HepG2 (cell line): ENCODE measurements around the gene ARL16. TPM values are rescaled to one million over a fixed set of nuclear protein-coding genes. Genes with fewer than 3 reads are reported as not detected.

Experiments used
- AGO2 ChIP-seq: fragments of 200-400 bp; formaldehyde crosslinking; optimal IDR thresholded peaks from 2 replicates; pipeline ENCODE3; 2017; ENCODE audit warnings: mild to moderate bottlenecking, low read depth, low read length, moderate library complexity
- BCL3 ChIP-seq: sonication (generic); formaldehyde crosslinking; IDR thresholded peaks from 2 replicates; pipeline ENCODE4 v1.5.1; 2020; ENCODE audit warnings: mild to moderate bottlenecking, missing genetic modification reagents, moderate library complexity
- BCLAF1 ChIP-seq: fragments of 450-650 bp; IDR thresholded peaks from 2 replicates; pipeline ENCODE4 v1.6.1; 2017; ENCODE audit warnings: mild to moderate bottlenecking
- FOXC1 ChIP-seq: sonication (generic); formaldehyde crosslinking; IDR thresholded peaks from 2 replicates; pipeline ENCODE4 v1.8.0; 2022; ENCODE audit warnings: mild to moderate bottlenecking, missing genetic modification reagents, borderline replicate concordance
- FOXK1 ChIP-seq: sonication (generic); formaldehyde crosslinking; IDR thresholded peaks from 2 replicates; pipeline ENCODE4 v1.4.0; 2020; ENCODE audit warnings: low read depth, missing genetic modification reagents, borderline replicate concordance
- IRF2 ChIP-seq: IDR thresholded peaks from 2 replicates; pipeline ENCODE4 v1.6.1; 2018; ENCODE audit warnings: missing genetic modification reagents, missing compliant biosample characterization
- JDP2 ChIP-seq: sonication (generic); formaldehyde crosslinking; IDR thresholded peaks from 2 replicates; pipeline ENCODE4 v1.8.1; 2022; ENCODE audit warnings: missing genetic modification reagents, borderline replicate concordance
- KDM5B ChIP-seq: sonication (generic); formaldehyde crosslinking; IDR thresholded peaks from 2 replicates; pipeline ENCODE4 v1.4.0; 2020; ENCODE audit warnings: missing genetic modification reagents, mild to moderate bottlenecking, borderline replicate concordance
- MXD4 ChIP-seq: IDR thresholded peaks from 2 replicates; pipeline ENCODE4 v1.6.1; 2016; ENCODE audit warnings: mild to moderate bottlenecking, missing biosample characterization, missing genetic modification reagents
- PHB2 ChIP-seq: fragments of 450-650 bp; IDR thresholded peaks from 2 replicates; pipeline ENCODE4 v1.6.1; 2018; ENCODE audit not compliant: partially characterized antibody
- RARG ChIP-seq: sonication (generic); formaldehyde crosslinking; IDR thresholded peaks from 2 replicates; pipeline ENCODE4 v1.4.0; 2020; ENCODE audit warnings: low read depth, mild to moderate bottlenecking, missing genetic modification reagents
- TEAD3 ChIP-seq: optimal IDR thresholded peaks from 2 replicates; pipeline ENCODE3; 2016; ENCODE audit warnings: borderline replicate concordance
- ZFP90 ChIP-seq: sonication (generic); formaldehyde crosslinking; IDR thresholded peaks from 2 replicates; pipeline ENCODE4 v1.8.0; 2022; ENCODE audit warnings: missing genetic modification reagents, mild to moderate bottlenecking, inconsistent platforms, borderline replicate concordance
- ZNF44 ChIP-seq: sonication (generic); formaldehyde crosslinking; IDR thresholded peaks from 2 replicates; pipeline ENCODE4 v1.5.1; 2020; ENCODE audit warnings: mild to moderate bottlenecking, missing genetic modification reagents
- ZNF761 ChIP-seq: sonication (generic); formaldehyde crosslinking; conservative IDR thresholded peaks from 2 replicates; pipeline ENCODE4 v1.4.0; 2020; ENCODE audit warnings: mild to moderate bottlenecking, missing genetic modification reagents
- ZNF883 ChIP-seq: sonication (generic); formaldehyde crosslinking; IDR thresholded peaks from 2 replicates; pipeline ENCODE4 v1.5.1; 2020; ENCODE audit warnings: mild to moderate bottlenecking, missing genetic modification reagents; ENCODE audit errors: not compliant biosample characterization
- polyA plus RNA-seq, 8 experiments: library from polyadenylated mRNA; depleted of rRNA in 3 of 8; stranded (reverse) in 7 of 8; unstranded in 1 of 8; fragments of >200 nt; fragmentation: Illumina TruSeq in 4 of 8; extraction: Trizol in 4 of 8; gene quantifications; 2 replicates each; pipeline versions ENCODE4 v1.2.1 to v1.2.3, GENCODE V29; 2011 to 2016; ENCODE audit warnings: low read depth in 4 of 8, missing spikeins in 1 of 8, mixed read lengths in 1 of 8; ENCODE audit not compliant: insufficient read depth in 1 of 8
- total RNA-seq, 5 experiments: library from RNA; depleted of rRNA; stranded (reverse); fragments of >200 nt; fragmentation: Illumina TruSeq; extraction: Trizol; gene quantifications; 2 replicates each; pipeline ENCODE4 v1.2.3, GENCODE V29; 2016; ENCODE audit warnings: low read depth in 1 of 5
- TF ChIP-seq, protein P1 (sequence below): sonication (generic); formaldehyde crosslinking; IDR thresholded peaks from 2 replicates; pipeline ENCODE4 v1.4.0; 2020; ENCODE audit warnings: missing genetic modification reagents, borderline replicate concordance
- TF ChIP-seq, protein P2 (sequence below): sonication (generic); formaldehyde crosslinking; IDR thresholded peaks from 2 replicates; pipeline ENCODE4 v1.4.0; 2020; ENCODE audit warnings: mild to moderate bottlenecking, missing genetic modification reagents

ARL16 gene
- total and polyA plus RNA-seq, 2 of the 13 experiments (the other 11 are each of a cell fraction or from before 2014, with no cell fraction given) = 20.8 to 30.8 TPM

DNA sequence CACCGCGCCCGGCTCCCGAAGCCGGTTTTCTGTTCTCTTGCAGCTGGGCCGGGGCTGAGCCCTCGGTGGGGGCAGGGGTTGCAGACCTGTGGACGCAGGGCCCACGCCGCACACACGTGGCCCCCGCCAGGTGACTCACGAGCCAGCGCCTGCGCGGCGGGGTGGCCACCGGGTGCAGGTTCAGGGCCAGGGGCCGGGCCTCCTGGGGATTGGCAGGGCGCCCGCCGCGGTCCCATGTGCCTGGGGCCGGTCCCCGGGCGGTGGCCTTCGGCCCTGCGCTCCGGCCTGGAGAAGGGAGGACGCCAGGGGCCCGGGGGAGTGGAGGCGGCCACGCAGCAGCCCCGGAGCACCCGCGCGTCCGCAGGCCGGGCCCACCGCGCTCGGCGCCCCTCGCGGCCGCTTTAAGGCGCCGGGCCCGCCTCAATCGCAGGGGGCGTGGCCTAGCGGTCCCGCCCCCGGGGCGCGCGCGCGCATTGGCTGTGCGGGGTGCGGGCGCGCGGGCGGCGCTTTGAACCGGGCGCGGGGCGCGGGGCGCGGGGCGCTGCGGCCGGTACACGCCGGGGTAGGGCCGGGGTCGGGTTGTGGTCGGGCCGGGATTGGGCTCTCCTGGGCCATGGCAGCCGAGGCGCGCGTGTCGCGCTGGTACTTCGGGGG lies 28.3 kb upstream of the ARL16 start, which contains the start of gene SLC25A10 (continued):
- TF ChIP-seq, protein P1, sequence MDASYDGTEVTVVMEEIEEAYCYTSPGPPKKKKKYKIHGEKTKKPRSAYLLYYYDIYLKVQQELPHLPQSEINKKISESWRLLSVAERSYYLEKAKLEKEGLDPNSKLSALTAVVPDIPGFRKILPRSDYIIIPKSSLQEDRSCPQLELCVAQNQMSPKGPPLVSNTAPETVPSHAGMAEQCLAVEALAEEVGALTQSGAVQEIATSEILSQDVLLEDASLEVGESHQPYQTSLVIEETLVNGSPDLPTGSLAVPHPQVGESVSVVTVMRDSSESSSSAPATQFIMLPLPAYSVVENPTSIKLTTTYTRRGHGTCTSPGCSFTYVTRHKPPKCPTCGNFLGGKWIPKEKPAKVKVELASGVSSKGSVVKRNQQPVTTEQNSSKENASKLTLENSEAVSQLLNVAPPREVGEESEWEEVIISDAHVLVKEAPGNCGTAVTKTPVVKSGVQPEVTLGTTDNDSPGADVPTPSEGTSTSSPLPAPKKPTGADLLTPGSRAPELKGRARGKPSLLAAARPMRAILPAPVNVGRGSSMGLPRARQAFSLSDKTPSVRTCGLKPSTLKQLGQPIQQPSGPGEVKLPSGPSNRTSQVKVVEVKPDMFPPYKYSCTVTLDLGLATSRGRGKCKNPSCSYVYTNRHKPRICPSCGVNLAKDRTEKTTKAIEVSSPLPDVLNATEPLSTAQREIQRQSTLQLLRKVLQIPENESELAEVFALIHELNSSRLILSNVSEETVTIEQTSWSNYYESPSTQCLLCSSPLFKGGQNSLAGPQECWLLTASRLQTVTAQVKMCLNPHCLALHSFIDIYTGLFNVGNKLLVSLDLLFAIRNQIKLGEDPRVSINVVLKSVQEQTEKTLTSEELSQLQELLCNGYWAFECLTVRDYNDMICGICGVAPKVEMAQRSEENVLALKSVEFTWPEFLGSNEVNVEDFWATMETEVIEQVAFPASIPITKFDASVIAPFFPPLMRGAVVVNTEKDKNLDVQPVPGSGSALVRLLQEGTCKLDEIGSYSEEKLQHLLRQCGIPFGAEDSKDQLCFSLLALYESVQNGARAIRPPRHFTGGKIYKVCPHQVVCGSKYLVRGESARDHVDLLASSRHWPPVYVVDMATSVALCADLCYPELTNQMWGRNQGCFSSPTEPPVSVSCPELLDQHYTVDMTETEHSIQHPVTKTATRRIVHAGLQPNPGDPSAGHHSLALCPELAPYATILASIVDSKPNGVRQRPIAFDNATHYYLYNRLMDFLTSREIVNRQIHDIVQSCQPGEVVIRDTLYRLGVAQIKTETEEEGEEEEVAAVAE (CRISPR knock-in tag) = peak; percentile 92
- TF ChIP-seq PHB2 (no peak), ZNF883 (CRISPR knock-in tag) (peak; percentile 100), MXD4 (CRISPR knock-in tag) (peak; percentile 98), AGO2 (no peak), TEAD3 (CRISPR knock-in tag) (peak; percentile 90), ZFP90 (CRISPR knock-in tag) (peak; percentile 93), IRF2 (peak; percentile 93), FOXK1 (CRISPR knock-in tag) (peak; percentile 83), ZNF44 (CRISPR knock-in tag) (peak; percentile 76), KDM5B (CRISPR knock-in tag) (peak; percentile 99), FOXC1 (CRISPR knock-in tag) (peak; percentile 99), BCLAF1 (no peak), BCL3 (CRISPR knock-in tag) (peak; percentile 99), ZNF761 (CRISPR knock-in tag) (peak; percentile 78; the same call in 1 of the 2 replicates), JDP2 (CRISPR knock-in tag) (peak; percentile 81; the same call in 1 of the 2 replicates), RARG (CRISPR knock-in tag) (0 out of 2 replicates have a peak, but pooled peaks have one; percentile 69)
- TF ChIP-seq, protein P2, sequence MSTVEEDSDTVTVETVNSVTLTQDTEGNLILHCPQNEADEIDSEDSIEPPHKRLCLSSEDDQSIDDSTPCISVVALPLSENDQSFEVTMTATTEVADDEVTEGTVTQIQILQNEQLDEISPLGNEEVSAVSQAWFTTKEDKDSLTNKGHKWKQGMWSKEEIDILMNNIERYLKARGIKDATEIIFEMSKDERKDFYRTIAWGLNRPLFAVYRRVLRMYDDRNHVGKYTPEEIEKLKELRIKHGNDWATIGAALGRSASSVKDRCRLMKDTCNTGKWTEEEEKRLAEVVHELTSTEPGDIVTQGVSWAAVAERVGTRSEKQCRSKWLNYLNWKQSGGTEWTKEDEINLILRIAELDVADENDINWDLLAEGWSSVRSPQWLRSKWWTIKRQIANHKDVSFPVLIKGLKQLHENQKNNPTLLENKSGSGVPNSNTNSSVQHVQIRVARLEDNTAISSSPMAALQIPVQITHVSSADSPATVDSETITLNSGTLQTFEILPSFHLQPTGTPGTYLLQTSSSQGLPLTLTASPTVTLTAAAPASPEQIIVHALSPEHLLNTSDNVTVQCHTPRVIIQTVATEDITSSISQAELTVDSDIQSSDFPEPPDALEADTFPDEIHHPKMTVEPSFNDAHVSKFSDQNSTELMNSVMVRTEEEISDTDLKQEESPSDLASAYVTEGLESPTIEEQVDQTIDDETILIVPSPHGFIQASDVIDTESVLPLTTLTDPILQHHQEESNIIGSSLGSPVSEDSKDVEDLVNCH (CRISPR knock-in tag) = 0 out of 2 replicates have a peak, but pooled peaks have one; percentile 82
